Neural cell (in vitro differentiated cells): ENCODE results near the gene ZYG11A.

Experiments used
- EZH2 ChIP-seq: fragments of 200-600, 300-800 bp; shearing (Covaris generic), sonication (generic); IDR thresholded peaks from 2 replicates; pipeline ENCODE4 v1.6.1; 2014; ENCODE audit warnings: antibody characterized with exemption, low read length, borderline replicate concordance, mild to moderate bottlenecking; ENCODE audit not compliant: insufficient read depth, poor library complexity, severe bottlenecking
- TAF1 ChIP-seq: IDR thresholded peaks from 2 replicates; pipeline ENCODE4 v1.6.1; 2012; ENCODE audit warnings: low read depth

DNA sequence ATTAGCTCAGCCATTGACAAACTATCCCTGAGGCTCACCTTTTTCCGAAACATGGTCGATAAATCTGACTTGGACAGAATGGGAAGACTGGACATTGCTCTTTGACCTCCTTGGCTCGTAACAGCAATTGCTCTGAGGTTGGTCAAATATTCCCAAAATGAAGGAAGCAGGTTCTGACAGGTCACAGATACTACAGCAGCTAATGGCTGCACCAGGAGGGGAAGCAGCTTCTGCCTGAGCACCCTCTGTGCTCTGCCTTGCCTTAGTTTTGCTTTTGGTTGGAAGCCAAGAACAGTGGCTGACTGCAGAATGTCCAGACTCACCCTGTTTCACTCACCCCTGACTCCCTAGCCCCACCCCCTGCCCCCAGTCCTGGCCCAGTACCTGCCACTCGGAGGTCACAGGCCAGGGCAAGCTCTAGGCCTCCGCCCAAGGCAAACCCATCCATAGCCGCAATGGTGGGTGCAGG, 63.6 kb downstream of the ZYG11A start:
- TF ChIP-seq TAF1: no peak
- no peak for TF ChIP-seq EZH2
